Hepatocyte (in vitro differentiated cells): ENCODE results near the gene CACHD1. TPM values are rescaled to one million over a fixed set of nuclear protein-coding genes. Genes with fewer than 3 reads are reported as not detected.

Experiments used
- DNase-seq: peaks from one replicate; pipeline ENCODE4 v3.0.0-alpha.2; 2016; ENCODE audit warnings: low spot score
- H2AFZ ChIP-seq: fragments of 200-600 bp; sonication (generic); 2 replicates; pipeline ENCODE4 v1.6.0; 2016; ENCODE audit warnings: antibody characterized with exemption, mild to moderate bottlenecking
- H3K27ac ChIP-seq: fragments of 200-600 bp; sonication (generic); 2 replicates; pipeline ENCODE4 v1.5.1; 2016; ENCODE audit warnings: mild to moderate bottlenecking
- H3K27me3 ChIP-seq: fragments of 200-600 bp; sonication (generic); 2 replicates; pipeline ENCODE4 v1.6.1; 2016
- H3K36me3 ChIP-seq: fragments of 200-600 bp; sonication (generic); replicated peaks from 2 replicates; pipeline ENCODE4 v1.5.1; 2016; ENCODE audit warnings: low read depth; ENCODE audit not compliant: insufficient read depth
- H3K4me1 ChIP-seq: fragments of 200-600 bp; sonication (generic); 2 replicates; pipeline ENCODE4 v1.5.1; 2016; ENCODE audit warnings: mild to moderate bottlenecking, moderate library complexity; ENCODE audit not compliant: insufficient read depth
- H3K4me2 ChIP-seq: fragments of 200-600 bp; sonication (generic); 2 replicates; pipeline ENCODE4 v1.6.0; 2016
- H3K4me3 ChIP-seq: fragments of 200-600 bp; sonication (generic); 2 replicates; pipeline ENCODE4 v1.5.1; 2016; ENCODE audit warnings: mild to moderate bottlenecking
- H3K79me2 ChIP-seq: fragments of 200-600 bp; sonication (generic); 2 replicates; pipeline ENCODE4 v1.6.0; 2017; ENCODE audit warnings: mild to moderate bottlenecking
- H3K9me2 ChIP-seq: fragments of 200-600 bp; sonication (generic); replicated peaks from 2 replicates; pipeline ENCODE4 v1.6.0; 2017; ENCODE audit warnings: mild to moderate bottlenecking; ENCODE audit not compliant: insufficient read depth
- H3K9me3 ChIP-seq: fragments of 200-600 bp; sonication (generic); 2 replicates; pipeline ENCODE4 v1.5.1; 2016; ENCODE audit warnings: low read depth, mild to moderate bottlenecking
- H4K20me1 ChIP-seq: fragments of 200-600 bp; sonication (generic); 2 replicates; pipeline ENCODE4 v1.6.0; 2016; ENCODE audit warnings: mild to moderate bottlenecking; ENCODE audit not compliant: insufficient read depth, poor library complexity, severe bottlenecking
- CTCF ChIP-seq: fragments of 200-600 bp; sonication (generic); IDR thresholded peaks from 2 replicates; pipeline ENCODE4 v1.5.1; 2016; ENCODE audit warnings: antibody characterized with exemption, mild to moderate bottlenecking; ENCODE audit not compliant: poor library complexity
- EZH2 ChIP-seq: fragments of 200-600 bp; sonication (generic); IDR thresholded peaks from 2 replicates; pipeline ENCODE4 v1.6.1; 2016; ENCODE audit warnings: antibody characterized with exemption, mild to moderate bottlenecking, borderline replicate concordance
- EZH2phosphoT487 ChIP-seq: fragments of 200-600 bp; sonication (generic); IDR thresholded peaks from one replicate; pipeline ENCODE4 v1.6.1; 2018; ENCODE audit warnings: antibody characterized with exemption, mild to moderate bottlenecking, low read depth, moderate library complexity; ENCODE audit not compliant: unreplicated experiment, severe bottlenecking
- WGBS: methylation state at CpG from one replicate; pipeline ENCODE4 v1.1.6; 2016; ENCODE audit warnings: low lambda C conversion rate; ENCODE audit errors: missing lambda C conversion rate; 5-methylcytosine and 5-hydroxymethylcytosine counted together
- polyA plus RNA-seq: library from polyadenylated mRNA; unstranded; fragments of >200 nt; fragmentation: Nextera tagmentation; extraction: Ambion mirVana; gene quantifications from 2 replicates; pipeline ENCODE4 v1.2.1, GENCODE V29; 2016
- total RNA-seq: library from RNA; depleted of rRNA; stranded (reverse); fragments of >200 nt; gene quantifications from 2 replicates; pipeline ENCODE4 v1.2.3, GENCODE V29; 2014

Gene CACHD1
- total and polyA plus RNA-seq, 2 experiments from 2014 or later, result 23.8 to 39.7 TPM

DNA sequence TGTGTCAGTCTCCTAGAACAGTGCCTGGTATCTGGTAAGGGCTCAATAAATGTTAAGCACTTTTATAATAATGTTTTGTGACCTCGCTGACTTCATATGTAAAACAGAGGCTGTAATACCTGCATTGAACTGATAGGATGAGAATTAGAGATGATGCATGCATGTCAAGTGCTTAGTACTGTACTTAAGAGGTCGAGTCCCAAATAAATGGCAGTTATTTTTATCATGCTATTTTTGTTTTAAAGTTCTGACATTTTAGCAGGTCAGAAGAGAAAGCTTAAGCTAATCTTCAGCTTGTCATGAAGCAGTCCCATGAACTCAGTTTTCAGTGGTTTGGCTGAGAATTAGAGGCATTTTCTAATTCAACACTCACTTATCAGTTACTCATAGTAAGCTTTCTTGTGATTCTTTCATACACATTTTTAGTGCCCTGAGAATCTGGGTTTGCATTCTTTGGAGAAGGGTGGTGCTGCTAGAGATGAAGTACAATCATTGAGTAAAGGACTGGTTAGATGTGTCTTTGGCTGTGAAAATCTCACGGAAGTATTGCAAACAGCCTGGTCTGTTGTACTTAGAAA lies 199.3 kb downstream of the CACHD1 start:
- Histone ChIP-seq H3K27me3 (no peaks in the 10 kb centered on the region), H2AFZ (no peak overlapping the region), H3K79me2 (no peaks in the 10 kb centered on the region), H3K9me3 (no peaks in the 10 kb centered on the region), H3K9me2 (no peaks in the 10 kb centered on the region), H3K4me1 (no peaks in the 10 kb centered on the region), H3K4me3 (no peak overlapping the region), H3K4me2 (no peak overlapping the region), H3K36me3 (no peaks in the 10 kb centered on the region), H4K20me1 (no peaks in the 10 kb centered on the region), H3K27ac (no peak overlapping the region)
- WGBS, result 87% methylated on average over 3 of the region's 3 CpGs
- no peak for DNase-seq
- no peak for TF ChIP-seq EZH2phosphoT487
- no peak for TF ChIP-seq CTCF
- no peak for TF ChIP-seq EZH2

DNA sequence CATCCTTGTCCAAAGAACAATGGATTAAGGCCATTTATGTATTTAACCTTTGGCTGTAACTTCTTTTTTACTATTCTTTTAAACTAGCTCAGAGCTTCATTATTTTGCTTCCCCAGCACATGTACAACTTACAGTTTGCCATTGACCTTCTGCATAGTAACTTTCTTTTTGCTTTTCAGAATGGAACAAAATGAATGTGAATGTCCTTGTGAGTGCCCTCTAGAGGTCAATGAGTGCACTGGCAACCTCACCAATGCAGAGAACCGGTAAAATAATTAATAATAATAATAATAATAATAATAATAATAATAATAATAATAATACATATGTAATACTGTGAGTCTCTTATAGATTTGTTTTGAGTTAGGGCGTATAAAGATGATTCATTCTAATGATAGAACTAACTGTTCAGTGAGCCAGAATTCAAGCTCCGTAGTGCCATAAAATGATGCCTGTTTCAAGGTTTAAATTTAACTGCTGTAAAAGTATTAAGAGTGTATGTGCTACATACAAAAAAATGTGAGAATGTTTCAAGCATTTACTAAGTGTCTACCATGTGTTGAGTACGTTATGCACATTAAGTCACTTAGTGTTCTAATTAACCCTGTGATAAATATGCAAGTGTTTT lies 205.9 kb downstream of the CACHD1 start:
- Histone ChIP-seq H3K4me1 (no peaks in the 10 kb centered on the region), H3K4me3 (no peak overlapping the region), H3K36me3 (no peaks in the 10 kb centered on the region), H4K20me1 (no peaks in the 10 kb centered on the region), H3K27ac (no peak overlapping the region), H3K9me2 (no peaks in the 10 kb centered on the region), H2AFZ (no peak overlapping the region), H3K79me2 (no peaks in the 10 kb centered on the region), H3K4me2 (no peak overlapping the region), H3K27me3 (no peaks in the 10 kb centered on the region), H3K9me3 (no peaks in the 10 kb centered on the region)
- peak; percentile 37 for DNase-seq
- TF ChIP-seq EZH2phosphoT487 (no peak), CTCF (peak; percentile 74)
- 85% methylated on average over 4 of the region's 4 CpGs for WGBS

DNA sequence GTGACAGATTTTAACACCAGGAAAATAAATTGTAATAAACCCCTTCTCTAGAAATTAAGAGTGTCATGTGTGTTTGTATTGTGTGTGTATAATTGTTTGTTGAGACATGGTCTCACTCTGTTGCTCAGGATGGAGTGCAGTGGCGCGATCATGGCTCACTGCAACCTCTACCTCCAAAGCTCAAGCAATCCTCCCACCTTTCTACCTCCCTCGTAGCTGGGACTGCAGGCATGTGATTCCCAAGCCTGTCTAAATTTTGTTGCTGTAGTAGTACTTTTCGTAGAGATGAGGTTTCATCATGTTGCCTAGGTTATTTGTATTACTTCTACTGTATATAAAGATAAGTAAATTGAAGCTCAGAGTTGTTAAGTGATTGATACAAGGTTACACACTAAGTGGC lies 206.5 kb downstream of the CACHD1 start:
- no peaks in the 10 kb centered on the region for H3K27me3 ChIP-seq
- TF ChIP-seq EZH2 (no peak), CTCF (no peak), EZH2phosphoT487 (no peak)
- H3K4me1 ChIP-seq, result no peaks in the 10 kb centered on the region
- no peaks in the 10 kb centered on the region for H3K36me3 ChIP-seq
- H3K4me3 ChIP-seq, result no peak overlapping the region
- no peak for DNase-seq
- no peaks in the 10 kb centered on the region for H3K9me2 ChIP-seq
- no peaks in the 10 kb centered on the region for H3K79me2 ChIP-seq
- no peak overlapping the region for H3K27ac ChIP-seq
- no peaks in the 10 kb centered on the region for H3K9me3 ChIP-seq
- H4K20me1 ChIP-seq, result no peaks in the 10 kb centered on the region
- H2AFZ ChIP-seq, result no peak overlapping the region
- no peak overlapping the region for H3K4me2 ChIP-seq
- WGBS, result 90% methylated on average over 4 of the region's 4 CpGs
